ENCODE measurements around the gene RNF227. TPM values are rescaled to one million over a fixed set of nuclear protein-coding genes. Genes with fewer than 3 reads are reported as not detected.

The RNF227 gene
- total and polyA plus RNA-seq, 2 of the 13 experiments (the other 11 are each of a cell fraction or from before 2014, with no cell fraction given): 0.20 to 0.79 TPM

- TF ChIP-seq ZNF512 (CRISPR knock-in tag; IDR thresholded peaks at IDR 0.05) (no peak), ZXDC (CRISPR knock-in tag; IDR thresholded peaks at IDR 0.05) (no peak), KLF9 (CRISPR knock-in tag; IDR thresholded peaks at IDR 0.05; ENCODE audit: low read depth) (no peak), SAFB2 (CRISPR knock-in tag; IDR thresholded peaks at IDR 0.05; ENCODE audit: borderline replicate concordance, low read depth) (no peak), KLF15 (CRISPR knock-in tag; IDR thresholded peaks at IDR 0.05; ENCODE audit: borderline replicate concordance) (no peak), GRHL1 (CRISPR knock-in tag; conservative IDR thresholded peaks at IDR 0.05) (no peak), ZBTB10 (CRISPR knock-in tag; IDR thresholded peaks at IDR 0.05; ENCODE audit: borderline replicate concordance) (no peak), MED13 (CRISPR knock-in tag; IDR thresholded peaks at IDR 0.05) (no peak), ZNF275 (CRISPR knock-in tag; IDR thresholded peaks at IDR 0.05; ENCODE audit: borderline replicate concordance) (no peak), ZMYM3 (CRISPR knock-in tag; IDR thresholded peaks at IDR 0.05) (no peak), ZNF550 (CRISPR knock-in tag; IDR thresholded peaks at IDR 0.05; ENCODE audit: borderline replicate concordance) (no peak), NFAT5 (CRISPR knock-in tag; IDR thresholded peaks at IDR 0.05) (no peak)
These were observed 5.4 kb downstream of the RNF227 start (continued) for GRCh38 chr17:7910711-7911110.
